Measurements from ENCODE around the gene SPATA2.

The SPATA2 gene

DNA sequence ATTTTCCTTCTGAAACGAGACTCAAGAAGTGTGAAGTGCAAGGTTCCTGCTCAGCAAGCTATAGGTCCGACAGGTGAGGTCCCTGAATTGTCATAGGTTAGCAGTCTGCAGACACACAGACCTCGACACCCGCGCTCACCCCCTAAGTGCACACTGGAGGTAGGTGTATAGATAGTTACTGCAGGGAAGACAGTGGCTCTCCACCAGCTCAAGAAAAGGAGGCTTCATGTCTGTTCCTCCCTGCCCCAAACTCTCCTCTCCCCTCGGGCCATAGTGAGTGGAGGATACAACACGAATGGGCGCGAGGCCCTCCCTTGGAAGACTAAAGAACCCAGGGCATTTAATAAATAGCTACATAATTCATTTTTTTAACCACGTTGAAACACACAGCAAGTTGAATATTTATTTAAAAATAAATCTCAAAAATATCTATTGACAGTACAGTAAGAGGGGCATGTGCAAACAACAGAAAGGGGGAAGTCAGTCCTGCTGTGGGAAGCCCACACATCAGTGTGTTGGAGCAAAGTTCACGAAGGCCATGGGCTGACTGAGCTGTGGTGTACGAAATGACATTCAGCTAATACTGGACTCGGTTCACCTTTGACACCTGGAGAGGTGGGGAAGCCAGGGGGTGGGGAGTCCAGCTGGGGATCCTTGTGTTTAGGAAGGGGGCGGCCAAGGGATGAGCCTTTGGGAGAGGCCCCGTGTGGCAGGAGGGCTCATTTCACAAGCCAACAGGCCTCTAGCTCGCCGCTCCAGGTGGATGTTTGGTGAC lies 10.7 kb downstream of the SPATA2 start:
- in situ Hi-C loops (cut with HindIII; ENCODE audit: low sequenced_read_pairs), result no loop called here

- in situ Hi-C loops (cut with HindIII; ENCODE audit: low sequenced_read_pairs), result no loop called here
Measured at GRCh38 chr20:49901588-49901987, 13.7 kb downstream of the SPATA2 start.

GRCh38 chr20:49899541-49900383 lies 15.6 kb downstream of the SPATA2 start:
- in situ Hi-C loops (cut with HindIII; ENCODE audit: low sequenced_read_pairs), result loop anchor here (25.0 kb wide), 1 partner anchor 262 kb away; no protein-coding TSS in a partner anchor

DNA sequence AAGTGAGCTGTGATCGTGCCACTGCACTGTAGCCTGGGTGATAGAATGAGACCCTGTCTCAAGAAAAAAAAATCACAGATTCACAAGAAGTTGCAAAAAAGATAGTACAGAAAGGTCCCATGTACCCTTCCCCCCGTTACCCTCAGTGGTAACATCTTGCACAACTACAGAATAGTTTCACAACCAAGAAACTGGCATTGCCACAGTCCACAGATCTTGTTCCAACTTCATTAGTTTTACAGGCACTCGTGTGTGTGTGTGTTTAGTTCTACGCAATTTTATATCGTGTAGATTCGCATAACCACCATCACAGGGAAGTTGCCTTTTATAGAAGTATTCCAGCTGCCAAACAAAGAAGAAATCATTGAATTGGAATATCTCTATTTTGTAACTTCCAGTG lies 19.1 kb downstream of the SPATA2 start:
- in situ Hi-C loops (cut with HindIII; ENCODE audit: low sequenced_read_pairs), result loop anchor here (25.0 kb wide), 1 partner anchor 259 kb away; no protein-coding TSS in a partner anchor

- in situ Hi-C loops (cut with HindIII; ENCODE audit: low sequenced_read_pairs), result loop anchor here (25.0 kb wide), 1 partner anchor 258 kb away; no protein-coding TSS in a partner anchor
Measured at GRCh38 chr20:49895474-49896093, 19.7 kb downstream of the SPATA2 start.

DNA sequence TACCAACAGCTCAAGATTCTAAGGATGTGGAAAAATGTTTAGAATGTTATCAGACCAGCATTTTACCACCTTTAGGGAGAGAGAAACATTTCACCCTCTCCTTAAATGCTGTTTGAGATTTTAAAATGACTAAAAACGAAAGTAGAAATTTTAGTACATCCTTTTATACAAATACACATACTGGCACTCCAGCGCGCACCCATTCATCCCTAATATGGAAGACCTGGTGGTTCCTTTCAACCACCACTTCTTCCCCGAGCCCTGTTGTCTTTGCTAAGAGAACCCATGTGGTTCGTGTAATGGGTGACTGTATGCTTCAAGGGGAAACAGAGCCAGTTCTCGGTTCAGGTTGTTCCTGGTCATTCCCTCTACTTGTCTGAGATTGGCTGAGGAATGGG lies 21.3 kb downstream of the SPATA2 start:
- in situ Hi-C loops (cut with HindIII; ENCODE audit: low sequenced_read_pairs), result loop anchor here (25.0 kb wide), 1 partner anchor 257 kb away; no protein-coding TSS in a partner anchor

- in situ Hi-C loops (cut with HindIII; ENCODE audit: low sequenced_read_pairs), result loop anchor here (25.0 kb wide), 1 partner anchor 256 kb away; no protein-coding TSS in a partner anchor
Measured at GRCh38 chr20:49893242-49894072, 21.9 kb downstream of the SPATA2 start.

DNA sequence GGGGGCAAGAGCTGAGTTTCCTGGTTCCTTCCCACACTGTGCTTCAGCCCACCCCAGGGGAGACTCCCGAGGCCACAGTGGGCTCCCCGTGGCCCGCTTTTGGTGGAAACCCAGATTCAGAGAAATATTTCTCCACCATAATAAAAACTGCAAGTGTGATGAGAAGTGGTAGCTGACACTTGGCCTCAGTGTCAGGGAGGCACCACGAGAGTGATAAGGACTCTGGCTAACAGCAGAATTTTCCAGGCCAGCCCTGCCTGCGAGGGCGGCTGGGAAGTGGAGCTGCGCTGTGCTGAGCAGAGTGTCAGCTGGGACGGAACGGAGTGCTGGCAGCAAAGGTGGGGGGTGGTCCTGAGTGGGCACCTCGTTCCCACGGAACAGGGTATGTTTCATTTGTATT lies 22.5 kb downstream of the SPATA2 start:
- in situ Hi-C loops (cut with HindIII; ENCODE audit: low sequenced_read_pairs), result loop anchor here (25.0 kb wide), 1 partner anchor 256 kb away; no protein-coding TSS in a partner anchor

- in situ Hi-C loops (cut with HindIII; ENCODE audit: low sequenced_read_pairs), result loop anchor here (25.0 kb wide), 1 partner anchor 255 kb away; no protein-coding TSS in a partner anchor
Measured at GRCh38 chr20:49892260-49892659, 23.1 kb downstream of the SPATA2 start.

GRCh38 chr20:49891476-49892110 lies 23.7 kb downstream of the SPATA2 start:
- in situ Hi-C loops (cut with HindIII; ENCODE audit: low sequenced_read_pairs), result loop anchor here (25.0 kb wide), 1 partner anchor 254 kb away; no protein-coding TSS in a partner anchor

- in situ Hi-C loops (cut with HindIII; ENCODE audit: low sequenced_read_pairs), result loop anchor here (25.0 kb wide), 1 partner anchor 253 kb away; no protein-coding TSS in a partner anchor
Measured at GRCh38 chr20:49890471-49891361, 24.6 kb downstream of the SPATA2 start.

DNA sequence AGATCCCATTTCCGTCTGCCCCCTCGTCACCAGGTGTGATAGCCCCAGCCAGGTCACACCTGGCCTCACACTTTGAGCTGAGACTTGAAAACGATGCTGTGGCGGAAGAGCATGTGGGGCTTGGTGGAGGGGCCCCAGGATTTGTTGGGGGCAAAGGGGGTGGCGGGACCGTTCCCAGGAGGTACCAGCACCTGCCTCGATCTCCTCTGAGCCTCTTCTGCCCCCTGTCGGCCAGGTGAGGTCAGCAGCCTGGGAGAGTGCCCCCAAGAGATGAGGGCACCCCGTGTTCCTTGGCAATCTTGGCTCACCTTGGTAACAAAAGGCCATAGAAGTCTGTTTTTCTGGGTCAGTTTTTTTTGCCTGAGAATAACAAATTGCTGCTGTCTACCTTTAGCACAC lies 25.4 kb downstream of the SPATA2 start:
- in situ Hi-C loops (cut with HindIII; ENCODE audit: low sequenced_read_pairs), result loop anchor here (25.0 kb wide), 1 partner anchor 253 kb away; no protein-coding TSS in a partner anchor

DNA sequence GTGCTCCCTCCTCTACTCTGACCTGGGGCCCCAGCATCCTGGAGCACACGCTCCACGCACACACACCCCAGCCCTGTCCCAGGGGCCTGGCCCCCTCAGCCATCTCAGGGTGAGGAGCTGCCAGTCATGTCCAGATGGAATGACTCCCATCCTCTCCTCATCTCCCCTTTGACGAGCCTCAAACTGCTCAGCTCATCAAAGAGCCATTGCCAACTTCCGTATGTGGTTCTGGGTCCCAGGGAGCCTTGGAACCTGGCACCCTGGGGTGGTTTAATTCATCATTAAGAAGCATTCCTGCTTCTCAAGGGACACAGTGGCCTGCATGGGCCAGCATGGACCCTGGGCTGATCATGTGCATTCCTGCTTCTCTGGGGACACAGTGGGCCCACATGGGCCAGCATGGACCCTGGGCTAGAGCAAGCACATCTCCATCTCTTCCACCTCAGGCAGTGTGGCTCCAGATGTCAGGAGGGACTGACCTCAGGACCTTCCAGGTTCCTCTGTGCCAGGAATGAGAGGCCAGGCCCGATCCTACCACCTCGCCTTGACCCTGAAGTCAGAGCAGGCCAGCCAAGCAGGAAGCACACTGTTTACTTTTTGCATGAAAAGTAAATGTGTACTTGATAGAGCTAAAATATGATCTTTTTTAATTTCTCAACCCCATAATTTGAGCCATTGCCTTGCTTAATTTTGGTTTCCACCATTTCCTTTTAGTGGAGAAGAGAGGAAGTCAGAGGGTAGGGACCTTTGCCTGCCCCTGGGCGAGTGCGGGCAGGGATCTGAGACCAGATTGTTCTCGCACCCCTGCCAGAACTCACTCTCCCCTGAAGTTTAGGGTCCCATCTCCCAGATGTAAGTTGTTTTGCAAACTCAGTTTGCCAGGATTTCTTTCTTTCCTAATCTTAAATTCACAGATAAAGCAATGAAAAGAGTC lies 26.1 kb downstream of the SPATA2 start:
- in situ Hi-C loops (cut with HindIII; ENCODE audit: low sequenced_read_pairs), result loop anchor here (25.0 kb wide), 1 partner anchor 252 kb away; no protein-coding TSS in a partner anchor

- in situ Hi-C loops (cut with HindIII; ENCODE audit: low sequenced_read_pairs), result loop anchor here (25.0 kb wide), 1 partner anchor 251 kb away; no protein-coding TSS in a partner anchor
Measured at GRCh38 chr20:49888212-49889000, 26.9 kb downstream of the SPATA2 start.

DNA sequence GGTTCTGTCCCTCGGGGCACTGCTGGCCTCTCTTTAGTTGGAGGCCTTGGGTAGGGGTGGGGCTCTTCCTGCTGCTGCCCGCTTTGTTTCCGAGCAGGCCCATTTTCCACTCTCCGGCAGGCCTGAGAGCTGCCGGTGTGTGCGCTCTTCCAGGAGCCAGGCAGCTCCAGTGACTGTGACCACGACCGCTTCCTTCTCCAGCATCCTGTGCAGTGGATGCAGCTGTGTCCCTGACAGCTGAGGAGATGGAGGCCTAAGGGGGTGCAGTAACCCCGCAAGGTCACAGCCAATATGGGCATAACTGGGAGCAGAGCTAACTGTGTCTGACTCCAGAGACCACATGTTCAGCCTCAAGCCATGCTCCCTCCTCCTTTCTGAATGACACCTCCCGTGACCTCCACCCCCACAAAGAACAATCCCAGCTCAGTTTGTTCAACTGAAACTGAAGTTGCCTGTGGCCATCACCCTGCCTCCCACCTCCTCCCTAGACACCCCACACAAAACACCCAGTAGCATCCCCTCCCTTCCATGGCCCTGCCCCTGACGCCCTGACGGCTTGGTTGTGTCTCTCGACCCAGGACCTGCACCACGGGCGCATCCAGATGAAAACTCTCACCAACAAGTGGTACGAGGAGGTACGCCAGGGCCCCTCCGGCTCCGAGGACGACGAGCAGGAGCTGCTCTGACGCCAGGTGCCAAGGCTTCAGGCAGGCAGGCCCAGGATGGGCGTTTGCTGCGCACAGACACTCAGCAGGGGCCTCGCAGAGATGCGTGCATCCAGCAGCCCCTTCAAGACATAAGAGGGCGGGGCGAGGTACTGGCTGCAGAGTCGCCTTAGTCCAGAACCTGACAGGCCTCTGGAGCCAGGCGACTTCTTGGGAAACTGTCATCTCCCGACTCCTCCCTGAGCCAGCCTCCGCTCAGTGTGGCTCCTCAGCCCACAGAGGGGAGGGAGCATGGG lies 27.8 kb downstream of the SPATA2 start:
- in situ Hi-C loops (cut with HindIII; ENCODE audit: low sequenced_read_pairs), result loop anchor here (25.0 kb wide), 1 partner anchor 250 kb away; no protein-coding TSS in a partner anchor

Measured in DLD1 (cell line).